ENCODE data around the gene ARID5B.

Gene ARID5B

DNA sequence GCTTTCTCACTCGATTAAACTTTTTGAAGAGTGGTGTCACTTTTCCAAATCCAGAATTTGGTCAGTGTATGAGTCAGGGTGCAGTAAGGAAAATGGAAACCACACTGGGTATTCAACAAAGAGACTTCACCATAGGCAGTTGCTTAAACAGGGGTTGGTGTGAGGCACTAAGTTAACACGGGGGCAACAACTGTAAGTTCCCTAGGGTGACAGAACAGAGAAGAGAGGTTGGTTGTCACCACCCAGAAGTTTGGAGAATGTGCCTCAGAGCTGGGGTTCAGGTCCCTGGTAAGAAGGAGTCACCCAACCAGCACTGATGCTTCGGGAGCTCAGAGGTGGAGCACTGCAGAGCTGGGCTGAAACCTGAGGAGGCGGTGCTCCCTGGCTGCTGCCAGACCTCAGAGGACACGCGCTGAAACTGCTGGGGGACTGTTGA lies 170.4 kb downstream of the ARID5B start:
- H3K27me3 ChIP-seq (ENCODE audit: insufficient read depth, low read length, poor library complexity): no peaks in the 10 kb centered on the region
- H3K36me3 ChIP-seq (ENCODE audit: insufficient read depth, low read length): no peaks in the 10 kb centered on the region
- H2AFZ ChIP-seq (ENCODE audit: low read depth, low read length): no peak overlapping the region
- no peak for DNase-seq
- ATAC-seq (ENCODE audit: insufficient read depth, low read depth): no peak
- no peaks in the 10 kb centered on the region for H4K20me1 ChIP-seq (ENCODE audit: insufficient read depth, low read length)
- no peak overlapping the region for H3K27ac ChIP-seq (ENCODE audit: low read length)
- H3K4me3 ChIP-seq (ENCODE audit: low read depth in 1 of 2, low read length in 2 of 2): no peak overlapping the region
- no peak overlapping the region for H3K9ac ChIP-seq (ENCODE audit: low read depth, low read length)
- H3K9me3 ChIP-seq (ENCODE audit: insufficient read depth, low read length, severe bottlenecking): no peaks in the 10 kb centered on the region
- H3K79me2 ChIP-seq (ENCODE audit: insufficient read depth, low read length): no peaks in the 10 kb centered on the region
- no peak for TF ChIP-seq EZH2 (IDR thresholded peaks at IDR 0.05; ENCODE audit: borderline replicate concordance, low read depth, low read length, severe bottlenecking)
- TF ChIP-seq, protein P1, sequence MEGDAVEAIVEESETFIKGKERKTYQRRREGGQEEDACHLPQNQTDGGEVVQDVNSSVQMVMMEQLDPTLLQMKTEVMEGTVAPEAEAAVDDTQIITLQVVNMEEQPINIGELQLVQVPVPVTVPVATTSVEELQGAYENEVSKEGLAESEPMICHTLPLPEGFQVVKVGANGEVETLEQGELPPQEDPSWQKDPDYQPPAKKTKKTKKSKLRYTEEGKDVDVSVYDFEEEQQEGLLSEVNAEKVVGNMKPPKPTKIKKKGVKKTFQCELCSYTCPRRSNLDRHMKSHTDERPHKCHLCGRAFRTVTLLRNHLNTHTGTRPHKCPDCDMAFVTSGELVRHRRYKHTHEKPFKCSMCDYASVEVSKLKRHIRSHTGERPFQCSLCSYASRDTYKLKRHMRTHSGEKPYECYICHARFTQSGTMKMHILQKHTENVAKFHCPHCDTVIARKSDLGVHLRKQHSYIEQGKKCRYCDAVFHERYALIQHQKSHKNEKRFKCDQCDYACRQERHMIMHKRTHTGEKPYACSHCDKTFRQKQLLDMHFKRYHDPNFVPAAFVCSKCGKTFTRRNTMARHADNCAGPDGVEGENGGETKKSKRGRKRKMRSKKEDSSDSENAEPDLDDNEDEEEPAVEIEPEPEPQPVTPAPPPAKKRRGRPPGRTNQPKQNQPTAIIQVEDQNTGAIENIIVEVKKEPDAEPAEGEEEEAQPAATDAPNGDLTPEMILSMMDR (IDR thresholded peaks at IDR 0.05; ENCODE audit: borderline replicate concordance, extremely low read depth, low read length, poor library complexity, severe bottlenecking): no peak
- no peaks in the 10 kb centered on the region for H3K4me1 ChIP-seq (ENCODE audit: insufficient read depth, low read length)
- H3K4me2 ChIP-seq (ENCODE audit: insufficient read depth, low read length): no peak overlapping the region

- no peaks in the 10 kb centered on the region for H3K27me3 ChIP-seq (ENCODE audit: insufficient read depth, low read length, poor library complexity)
- H4K20me1 ChIP-seq (ENCODE audit: insufficient read depth, low read length): no peaks in the 10 kb centered on the region
- H2AFZ ChIP-seq (ENCODE audit: low read depth, low read length): no peak overlapping the region
- TF ChIP-seq, protein P1 (IDR thresholded peaks at IDR 0.05; ENCODE audit: borderline replicate concordance, extremely low read depth, low read length, poor library complexity, severe bottlenecking): no peak
- TF ChIP-seq EZH2 (IDR thresholded peaks at IDR 0.05; ENCODE audit: borderline replicate concordance, low read depth, low read length, severe bottlenecking): no peak
- H3K27ac ChIP-seq (ENCODE audit: low read length): no peak overlapping the region
- no peak for DNase-seq
- no peak overlapping the region for H3K4me2 ChIP-seq (ENCODE audit: insufficient read depth, low read length)
- H3K36me3 ChIP-seq (ENCODE audit: insufficient read depth, low read length): no peaks in the 10 kb centered on the region
- ATAC-seq (ENCODE audit: insufficient read depth, low read depth): no peak
- H3K4me1 ChIP-seq (ENCODE audit: insufficient read depth, low read length): no peaks in the 10 kb centered on the region
- H3K9me3 ChIP-seq (ENCODE audit: insufficient read depth, low read length, severe bottlenecking): no peaks in the 10 kb centered on the region
- H3K79me2 ChIP-seq (ENCODE audit: insufficient read depth, low read length): no peaks in the 10 kb centered on the region
- H3K9ac ChIP-seq (ENCODE audit: low read depth, low read length): no peak overlapping the region
- no peak overlapping the region for H3K4me3 ChIP-seq (ENCODE audit: low read depth in 1 of 2, low read length in 2 of 2)
Observed at GRCh38 chr10:62072901-62073300, 171.4 kb downstream of the ARID5B start.

GRCh38 chr10:62073429-62073828 lies 171.9 kb downstream of the ARID5B start:
- no peaks in the 10 kb centered on the region for H3K36me3 ChIP-seq (ENCODE audit: insufficient read depth, low read length)
- no peak for TF ChIP-seq EZH2 (IDR thresholded peaks at IDR 0.05; ENCODE audit: borderline replicate concordance, low read depth, low read length, severe bottlenecking)
- TF ChIP-seq, protein P1 (IDR thresholded peaks at IDR 0.05; ENCODE audit: borderline replicate concordance, extremely low read depth, low read length, poor library complexity, severe bottlenecking): no peak
- no peak overlapping the region for H3K27ac ChIP-seq (ENCODE audit: low read length)
- no peaks in the 10 kb centered on the region for H3K9me3 ChIP-seq (ENCODE audit: insufficient read depth, low read length, severe bottlenecking)
- no peaks in the 10 kb centered on the region for H3K79me2 ChIP-seq (ENCODE audit: insufficient read depth, low read length)
- no peak overlapping the region for H3K9ac ChIP-seq (ENCODE audit: low read depth, low read length)
- DNase-seq: no peak
- no peaks in the 10 kb centered on the region for H4K20me1 ChIP-seq (ENCODE audit: insufficient read depth, low read length)
- no peaks in the 10 kb centered on the region for H3K4me1 ChIP-seq (ENCODE audit: insufficient read depth, low read length)
- H3K4me3 ChIP-seq (ENCODE audit: low read depth in 1 of 2, low read length in 2 of 2): no peak overlapping the region
- no peak overlapping the region for H3K4me2 ChIP-seq (ENCODE audit: insufficient read depth, low read length)
- no peaks in the 10 kb centered on the region for H3K27me3 ChIP-seq (ENCODE audit: insufficient read depth, low read length, poor library complexity)
- no peak overlapping the region for H2AFZ ChIP-seq (ENCODE audit: low read depth, low read length)
- ATAC-seq (ENCODE audit: insufficient read depth, low read depth): no peak

GRCh38 chr10:62075414-62075813 lies 173.9 kb downstream of the ARID5B start:
- no peak overlapping the region for H3K4me3 ChIP-seq (ENCODE audit: low read depth in 1 of 2, low read length in 2 of 2)
- H3K4me1 ChIP-seq (ENCODE audit: insufficient read depth, low read length): no peaks in the 10 kb centered on the region
- no peak overlapping the region for H2AFZ ChIP-seq (ENCODE audit: low read depth, low read length)
- H3K27ac ChIP-seq (ENCODE audit: low read length): no peak overlapping the region
- no peak overlapping the region for H3K4me2 ChIP-seq (ENCODE audit: insufficient read depth, low read length)
- H3K9ac ChIP-seq (ENCODE audit: low read depth, low read length): no peak overlapping the region
- no peaks in the 10 kb centered on the region for H3K36me3 ChIP-seq (ENCODE audit: insufficient read depth, low read length)
- TF ChIP-seq EZH2 (IDR thresholded peaks at IDR 0.05; ENCODE audit: borderline replicate concordance, low read depth, low read length, severe bottlenecking): no peak
- TF ChIP-seq, protein P1 (IDR thresholded peaks at IDR 0.05; ENCODE audit: borderline replicate concordance, extremely low read depth, low read length, poor library complexity, severe bottlenecking): no peak
- DNase-seq (no peak), ATAC-seq (ENCODE audit: insufficient read depth, low read depth) (no peak)
- H3K79me2 ChIP-seq (ENCODE audit: insufficient read depth, low read length): no peaks in the 10 kb centered on the region
- H3K9me3 ChIP-seq (ENCODE audit: insufficient read depth, low read length, severe bottlenecking): no peaks in the 10 kb centered on the region
- no peaks in the 10 kb centered on the region for H3K27me3 ChIP-seq (ENCODE audit: insufficient read depth, low read length, poor library complexity)
- no peaks in the 10 kb centered on the region for H4K20me1 ChIP-seq (ENCODE audit: insufficient read depth, low read length)
